ENCODE data around the gene CFAP251.
"Not testable (repeated sequence)": the region's sequence is repeated elsewhere in the genome, so short reads cannot be mapped to it uniquely, and the experiment has no call there.

Gene CFAP251

DNA sequence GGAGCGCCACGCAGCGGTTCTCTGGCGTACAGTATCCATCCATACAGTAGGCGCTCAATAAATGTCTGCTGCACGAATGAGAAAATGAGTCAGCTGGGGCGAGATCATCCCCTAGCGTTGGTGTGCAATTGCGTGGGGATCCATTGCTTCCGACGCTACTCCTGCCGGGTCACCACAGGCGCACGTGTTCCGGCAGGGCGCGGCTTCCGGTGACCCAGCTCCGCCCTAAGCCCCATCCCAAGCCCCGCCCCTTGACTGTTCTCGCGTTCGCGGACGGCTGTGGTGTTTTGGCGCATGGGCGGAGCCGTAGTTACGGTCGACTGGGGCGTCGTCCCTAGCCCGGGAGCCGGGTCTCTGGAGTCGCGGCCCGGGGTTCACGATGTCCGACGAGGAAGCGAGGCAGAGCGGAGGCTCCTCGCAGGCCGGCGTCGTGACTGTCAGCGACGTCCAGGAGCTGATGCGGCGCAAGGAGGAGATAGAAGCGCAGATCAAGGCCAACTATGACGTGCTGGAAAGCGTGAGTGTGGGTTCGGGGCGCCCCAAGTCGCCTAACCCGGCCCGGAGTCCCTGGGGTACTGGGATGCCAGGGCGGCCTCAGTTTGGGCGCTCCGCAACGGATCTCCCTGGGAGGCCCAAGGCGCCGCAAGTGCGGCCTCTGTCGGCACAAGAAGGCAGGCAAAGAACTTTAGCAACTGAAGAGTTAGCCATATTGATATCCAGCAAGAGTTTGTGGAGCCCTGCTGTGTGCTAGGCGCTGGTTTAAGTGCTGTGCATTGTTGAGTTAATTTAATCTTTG, 29.7 kb upstream of the CFAP251 start, which contains the start of gene PSMD9:
Gene PSMD9, plus strand, starts transcription at position 313 of the 796 bp plus-strand sequence. Its CDS starts 67 bp downstream, at position 380.
- Histone ChIP-seq H3K9me3 (ENCODE audit: control insufficient read depth, low read depth, low read length) (no peaks in the 10 kb centered on the region), H3K36me3 (ENCODE audit: control insufficient read depth, low read depth, low read length) (no peaks in the 10 kb centered on the region), H3K27me3 (ENCODE audit: control insufficient read depth, insufficient read depth, low read length) (peaks cover 10% of the 10 kb centered on the region), H3K4me1 (ENCODE audit: control insufficient read depth, low read depth, low read length) (no peaks in the 10 kb centered on the region), H3K9ac (ENCODE audit: low read length) (peak within 1 kb of the TSS; percentile 45), H3K27ac (ENCODE audit: low read length) (no peak within 1 kb of the TSS), H3K4me3 (ENCODE audit: low read length) (peak within 1 kb of the TSS; percentile 74)

DNA sequence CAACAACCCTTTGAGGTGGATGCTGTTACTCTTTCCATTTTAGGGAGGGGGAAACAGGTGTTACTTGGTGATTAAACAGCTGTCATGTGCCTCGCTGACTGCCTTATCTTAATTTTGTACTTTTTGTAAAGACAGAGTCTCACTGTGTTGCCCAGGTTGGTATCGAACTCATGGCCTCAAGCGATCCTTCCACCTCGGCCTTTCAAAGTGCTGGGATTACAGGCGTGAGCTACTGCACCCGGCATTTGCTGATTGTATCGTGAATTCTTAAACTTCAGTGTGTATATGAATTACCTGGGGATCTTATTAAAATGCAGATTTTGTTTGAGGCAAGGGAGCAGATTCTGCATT, 29.1 kb upstream of the CFAP251 start:
- Histone ChIP-seq H3K4me1 (ENCODE audit: control insufficient read depth, low read depth, low read length) (no peaks in the 10 kb centered on the region), H3K36me3 (ENCODE audit: control insufficient read depth, low read depth, low read length) (no peaks in the 10 kb centered on the region), H3K9me3 (ENCODE audit: control insufficient read depth, low read depth, low read length) (no peaks in the 10 kb centered on the region), H3K27ac (ENCODE audit: low read length) (no peak overlapping the region), H3K27me3 (ENCODE audit: control insufficient read depth, insufficient read depth, low read length) (peaks cover 10% of the 10 kb centered on the region), H3K4me3 (ENCODE audit: low read length) (peak overlapping the region; percentile 74), H3K9ac (ENCODE audit: low read length) (peak overlapping the region; percentile 45)

DNA sequence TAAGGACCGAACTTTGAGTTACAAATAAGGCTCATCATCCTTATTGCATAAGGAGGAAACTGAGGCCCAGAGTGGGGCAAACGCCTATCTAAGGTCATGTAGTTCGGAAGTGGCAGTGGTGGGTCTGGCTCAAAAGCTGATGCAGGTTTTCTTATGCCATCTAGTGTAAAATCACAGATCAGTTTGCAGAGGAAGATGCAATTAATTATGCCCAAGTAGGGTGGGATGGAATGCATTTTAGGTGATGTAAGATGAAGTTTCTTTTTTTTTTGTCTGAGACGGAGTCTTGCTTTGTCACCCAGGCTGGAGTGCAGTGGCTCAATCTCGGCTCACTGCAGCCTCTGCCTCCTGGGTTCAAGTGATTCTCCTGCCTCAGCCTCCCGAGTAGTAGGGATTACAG, 28.7 kb upstream of the CFAP251 start:
- peak overlapping the region; percentile 74 for H3K4me3 ChIP-seq (ENCODE audit: low read length)
- H3K27me3 ChIP-seq (ENCODE audit: control insufficient read depth, insufficient read depth, low read length); H3K36me3 ChIP-seq (ENCODE audit: control insufficient read depth, low read depth, low read length); H3K4me1 ChIP-seq (ENCODE audit: control insufficient read depth, low read depth, low read length); H3K9me3 ChIP-seq (ENCODE audit: control insufficient read depth, low read depth, low read length); H3K27ac ChIP-seq (ENCODE audit: low read length): not testable (repeated sequence)
- H3K9ac ChIP-seq (ENCODE audit: low read length): peak overlapping the region; percentile 45

DNA sequence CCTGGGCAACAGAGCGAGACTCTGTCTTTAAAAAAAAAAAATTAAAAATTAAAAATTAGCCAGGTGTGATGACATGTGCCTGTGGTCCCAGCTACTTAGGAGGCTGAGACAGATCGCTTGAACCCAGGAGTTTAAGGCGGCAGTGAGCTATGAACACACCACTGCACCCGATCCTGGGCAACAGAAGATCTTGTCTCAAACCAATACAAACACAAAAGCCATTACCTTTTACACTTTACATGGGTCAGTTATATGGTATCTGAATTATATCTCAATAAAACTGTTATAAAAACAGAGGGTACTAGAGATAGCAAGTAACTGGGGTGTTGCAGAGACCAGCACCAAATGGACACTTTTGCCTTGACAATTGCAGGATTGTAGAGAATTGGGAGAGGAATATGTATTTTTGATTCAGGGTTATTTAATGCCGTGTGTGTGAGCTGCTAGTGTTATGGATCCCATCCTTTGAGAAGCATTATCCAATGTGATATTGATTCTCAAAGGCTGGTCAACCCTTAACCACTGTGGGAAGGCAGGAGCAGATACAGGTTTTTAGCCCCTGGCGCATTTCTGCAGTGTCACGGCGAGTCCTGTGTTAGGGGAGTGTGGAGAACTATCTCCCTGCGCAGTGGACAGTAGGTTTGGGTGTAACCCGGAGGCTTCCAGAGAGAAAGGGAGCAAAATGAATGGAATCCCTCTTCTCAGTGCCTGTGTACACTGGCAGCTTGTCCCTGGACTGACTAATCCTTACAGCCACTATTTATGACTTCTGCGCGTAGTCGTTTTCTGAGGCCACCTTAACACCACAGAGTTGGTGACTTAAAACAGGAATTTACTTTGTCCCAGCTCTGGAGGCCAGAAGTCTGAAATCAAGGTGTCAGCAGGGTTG, 25.5 kb upstream of the CFAP251 start:
- Histone ChIP-seq H3K27me3 (ENCODE audit: control insufficient read depth, insufficient read depth, low read length) (peaks cover 2% of the 10 kb centered on the region), H3K27ac (ENCODE audit: low read length) (no peak overlapping the region), H3K4me1 (ENCODE audit: control insufficient read depth, low read depth, low read length) (no peaks in the 10 kb centered on the region), H3K4me3 (ENCODE audit: low read length) (no peak overlapping the region), H3K9me3 (ENCODE audit: control insufficient read depth, low read depth, low read length) (no peaks in the 10 kb centered on the region), H3K36me3 (ENCODE audit: control insufficient read depth, low read depth, low read length) (peaks cover 4% of the 10 kb centered on the region), H3K9ac (ENCODE audit: low read length) (no peak overlapping the region)

DNA sequence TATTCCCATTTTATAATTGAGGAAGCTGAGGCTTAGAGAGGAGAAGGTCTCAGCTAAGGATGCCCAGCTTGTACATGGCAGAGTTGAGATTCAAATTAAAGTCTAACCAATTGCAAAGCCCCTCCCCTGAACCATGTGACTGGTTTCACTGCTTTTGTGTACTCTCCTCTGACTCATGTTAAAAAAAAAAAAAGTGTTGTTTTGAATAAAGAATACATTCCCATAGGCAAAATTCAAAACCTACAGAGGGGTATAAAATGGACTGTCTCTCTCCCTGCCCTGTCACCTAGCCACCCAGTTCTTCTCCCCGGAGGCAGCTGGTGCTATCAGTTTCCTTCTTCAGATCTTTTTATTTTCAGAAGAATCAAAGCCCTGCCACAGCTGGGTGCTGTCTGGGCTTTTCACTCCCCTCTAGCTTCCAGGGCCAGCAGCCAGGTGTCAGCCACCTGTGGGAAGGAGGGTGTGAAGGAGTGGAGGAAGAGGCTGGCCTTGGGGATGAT, 24.4 kb upstream of the CFAP251 start:
- H3K27me3 ChIP-seq (ENCODE audit: control insufficient read depth, insufficient read depth, low read length): no peaks in the 10 kb centered on the region
- no peak overlapping the region for H3K9ac ChIP-seq (ENCODE audit: low read length)
- no peaks in the 10 kb centered on the region for H3K9me3 ChIP-seq (ENCODE audit: control insufficient read depth, low read depth, low read length)
- no peaks in the 10 kb centered on the region for H3K4me1 ChIP-seq (ENCODE audit: control insufficient read depth, low read depth, low read length)
- H3K27ac ChIP-seq (ENCODE audit: low read length): no peak overlapping the region
- H3K36me3 ChIP-seq (ENCODE audit: control insufficient read depth, low read depth, low read length): peaks cover 4% of the 10 kb centered on the region
- H3K4me3 ChIP-seq (ENCODE audit: low read length): no peak overlapping the region

DNA sequence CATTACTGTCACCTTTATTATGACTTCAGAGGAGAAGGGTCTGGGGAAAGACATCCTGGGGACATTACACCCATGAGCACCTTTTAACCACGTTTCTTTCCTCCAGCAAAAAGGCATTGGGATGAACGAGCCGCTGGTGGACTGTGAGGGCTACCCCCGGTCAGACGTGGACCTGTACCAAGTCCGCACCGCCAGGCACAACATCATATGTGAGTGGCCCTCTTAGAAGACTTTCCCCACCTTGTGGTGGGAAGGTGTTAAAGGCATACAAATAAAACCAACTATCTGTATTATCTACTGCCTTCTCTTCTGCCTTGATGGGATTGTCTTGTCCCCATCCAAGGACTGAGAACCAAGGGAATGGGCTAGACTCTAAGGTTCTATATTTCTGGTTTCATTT, 23.8 kb upstream of the CFAP251 start:
- Histone ChIP-seq H3K4me3 (ENCODE audit: low read length) (no peak overlapping the region), H3K36me3 (ENCODE audit: control insufficient read depth, low read depth, low read length) (peaks cover 11% of the 10 kb centered on the region), H3K9me3 (ENCODE audit: control insufficient read depth, low read depth, low read length) (no peaks in the 10 kb centered on the region), H3K27ac (ENCODE audit: low read length) (no peak overlapping the region), H3K9ac (ENCODE audit: low read length) (no peak overlapping the region), H3K27me3 (ENCODE audit: control insufficient read depth, insufficient read depth, low read length) (no peaks in the 10 kb centered on the region), H3K4me1 (ENCODE audit: control insufficient read depth, low read depth, low read length) (no peaks in the 10 kb centered on the region)

DNA sequence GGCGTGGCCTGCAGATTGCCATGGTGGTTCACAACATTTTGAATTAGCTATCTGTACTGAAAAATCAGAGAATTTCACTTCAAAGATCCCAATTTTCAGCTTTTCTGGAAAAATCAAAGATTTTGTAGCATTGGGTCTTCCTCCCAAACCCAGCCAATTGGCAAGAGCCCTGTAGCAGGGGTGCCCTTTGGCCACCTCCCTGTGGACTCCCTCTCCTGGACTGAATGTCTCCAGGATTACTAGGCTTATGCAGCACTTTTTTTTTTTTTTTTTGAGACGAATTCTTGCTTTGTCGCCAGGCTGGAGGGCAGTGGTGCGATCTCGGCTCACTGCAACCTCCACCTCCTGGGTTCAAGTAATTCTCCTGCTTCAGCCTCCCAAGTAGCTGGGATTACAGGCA, 20.1 kb upstream of the CFAP251 start:
- Histone ChIP-seq H3K27me3 (ENCODE audit: control insufficient read depth, insufficient read depth, low read length) (no peaks in the 10 kb centered on the region), H3K9me3 (ENCODE audit: control insufficient read depth, low read depth, low read length) (no peaks in the 10 kb centered on the region), H3K36me3 (ENCODE audit: control insufficient read depth, low read depth, low read length) (peaks cover 17% of the 10 kb centered on the region), H3K4me1 (ENCODE audit: control insufficient read depth, low read depth, low read length) (no peaks in the 10 kb centered on the region), H3K27ac (ENCODE audit: low read length) (no peak overlapping the region), H3K4me3 (ENCODE audit: low read length) (no peak overlapping the region), H3K9ac (ENCODE audit: low read length) (no peak overlapping the region)

DNA sequence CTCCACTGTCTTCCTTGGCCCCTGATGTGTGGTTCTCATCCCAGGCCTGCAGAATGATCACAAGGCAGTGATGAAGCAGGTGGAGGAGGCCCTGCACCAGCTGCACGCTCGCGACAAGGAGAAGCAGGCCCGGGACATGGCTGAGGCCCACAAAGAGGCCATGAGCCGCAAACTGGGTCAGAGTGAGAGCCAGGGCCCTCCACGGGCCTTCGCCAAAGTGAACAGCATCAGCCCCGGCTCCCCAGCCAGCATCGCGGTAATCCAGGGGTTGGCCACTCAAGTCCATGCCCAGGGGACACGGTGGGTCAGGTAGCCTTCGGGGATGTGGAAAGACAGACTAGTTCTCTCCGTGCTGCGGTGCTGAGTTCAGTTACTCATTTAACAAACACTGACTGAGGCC, 18.8 kb upstream of the CFAP251 start:
- Histone ChIP-seq H3K4me1 (ENCODE audit: control insufficient read depth, low read depth, low read length) (no peaks in the 10 kb centered on the region), H3K36me3 (ENCODE audit: control insufficient read depth, low read depth, low read length) (peaks cover 17% of the 10 kb centered on the region), H3K27ac (ENCODE audit: low read length) (no peak overlapping the region), H3K9me3 (ENCODE audit: control insufficient read depth, low read depth, low read length) (no peaks in the 10 kb centered on the region), H3K27me3 (ENCODE audit: control insufficient read depth, insufficient read depth, low read length) (no peaks in the 10 kb centered on the region), H3K9ac (ENCODE audit: low read length) (no peak overlapping the region), H3K4me3 (ENCODE audit: low read length) (no peak overlapping the region)

DNA sequence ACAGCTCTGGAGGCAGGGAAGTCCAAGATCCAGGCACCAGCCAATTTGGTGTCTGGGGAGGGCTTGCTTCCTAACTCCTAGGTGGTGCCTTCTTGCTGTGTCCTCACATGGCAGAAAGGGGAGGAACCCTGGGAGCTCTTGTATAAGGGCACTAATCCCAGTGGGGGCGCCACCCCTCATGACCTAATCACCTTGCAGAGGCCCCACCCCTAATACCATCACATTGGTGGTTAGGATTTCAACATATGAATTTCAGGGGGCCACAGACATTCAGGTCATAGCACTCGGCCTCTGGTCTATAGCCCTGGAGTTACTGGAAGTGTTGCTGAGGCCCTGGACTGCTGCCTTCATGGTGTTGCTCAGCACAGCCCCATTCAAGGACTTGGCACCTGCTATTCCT, 15.2 kb upstream of the CFAP251 start:
- Histone ChIP-seq H3K9me3 (ENCODE audit: control insufficient read depth, low read depth, low read length) (no peaks in the 10 kb centered on the region), H3K9ac (ENCODE audit: low read length) (no peak overlapping the region), H3K4me3 (ENCODE audit: low read length) (no peak overlapping the region), H3K27me3 (ENCODE audit: control insufficient read depth, insufficient read depth, low read length) (no peaks in the 10 kb centered on the region), H3K36me3 (ENCODE audit: control insufficient read depth, low read depth, low read length) (peaks cover 24% of the 10 kb centered on the region), H3K27ac (ENCODE audit: low read length) (no peak overlapping the region), H3K4me1 (ENCODE audit: control insufficient read depth, low read depth, low read length) (no peaks in the 10 kb centered on the region)

DNA sequence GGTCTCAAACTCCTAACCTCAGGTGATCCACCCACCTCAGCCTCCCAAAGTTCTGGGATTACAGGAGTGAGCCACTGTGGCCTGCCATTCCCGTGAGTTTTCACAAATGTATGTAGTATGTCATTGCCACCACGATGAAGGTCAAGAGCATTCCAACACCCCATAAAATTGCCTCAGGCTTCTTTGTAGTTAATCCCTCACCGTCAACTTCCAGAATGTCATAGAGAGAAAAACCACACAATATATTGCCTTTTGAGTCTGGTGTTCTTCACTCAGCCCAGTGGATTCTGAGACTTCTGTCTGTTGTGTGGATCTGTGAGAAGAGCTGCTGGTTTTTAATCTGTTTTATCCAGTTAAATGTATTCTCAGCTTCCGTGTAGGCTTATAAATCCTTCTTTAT, 12.6 kb upstream of the CFAP251 start:
- Histone ChIP-seq H3K9ac (ENCODE audit: low read length) (no peak overlapping the region), H3K4me3 (ENCODE audit: low read length) (no peak overlapping the region), H3K27ac (ENCODE audit: low read length) (no peak overlapping the region), H3K9me3 (ENCODE audit: control insufficient read depth, low read depth, low read length) (no peaks in the 10 kb centered on the region), H3K27me3 (ENCODE audit: control insufficient read depth, insufficient read depth, low read length) (no peaks in the 10 kb centered on the region), H3K36me3 (ENCODE audit: control insufficient read depth, low read depth, low read length) (peaks cover 15% of the 10 kb centered on the region), H3K4me1 (ENCODE audit: control insufficient read depth, low read depth, low read length) (no peaks in the 10 kb centered on the region)

DNA sequence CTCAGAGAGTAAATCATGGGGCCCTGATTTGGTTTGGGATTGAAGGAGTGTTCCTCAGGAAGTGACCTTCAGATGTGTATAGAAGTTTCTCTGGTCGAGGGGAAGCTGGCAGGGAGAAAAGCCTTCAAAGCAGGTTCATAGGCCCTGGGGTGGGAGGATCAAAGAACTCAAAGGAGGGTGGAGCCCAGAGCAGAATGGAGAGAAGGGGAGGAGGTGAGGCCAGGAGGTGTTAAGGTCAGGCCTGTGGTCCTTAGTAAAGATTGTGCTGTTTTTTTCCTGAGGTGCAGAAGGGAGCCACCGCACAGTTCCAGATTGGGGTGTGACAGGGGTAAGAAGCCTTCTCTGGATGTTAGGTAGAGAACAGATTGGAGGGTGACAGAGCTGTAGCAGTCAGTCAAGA, 9.7 kb upstream of the CFAP251 start:
- Histone ChIP-seq H3K36me3 (ENCODE audit: control insufficient read depth, low read depth, low read length) (peaks cover 10% of the 10 kb centered on the region), H3K9me3 (ENCODE audit: control insufficient read depth, low read depth, low read length) (no peaks in the 10 kb centered on the region), H3K27me3 (ENCODE audit: control insufficient read depth, insufficient read depth, low read length) (no peaks in the 10 kb centered on the region), H3K9ac (ENCODE audit: low read length) (no peak overlapping the region), H3K4me3 (ENCODE audit: low read length) (no peak overlapping the region), H3K4me1 (ENCODE audit: control insufficient read depth, low read depth, low read length) (no peaks in the 10 kb centered on the region), H3K27ac (ENCODE audit: low read length) (no peak overlapping the region)
